DND-41 (cell line): ENCODE results near the gene RFXAP.
A peak's percentile ranks its signal among the peaks of the same experiment; 100 is the strongest.

ENCODE experiments used
- ATAC-seq: fragments of 200-7000 bp; cut with Tn5 transposase; 3 replicates; pipeline ENCODE4 v1.9.1; 2021; ENCODE audit warnings: low read depth; ENCODE audit not compliant: insufficient read depth
- DNase-seq: peaks from one replicate; pipeline ENCODE4 v3.0.0-alpha.2; 2020
- H2AFZ ChIP-seq: 2 replicates; pipeline ENCODE4 v1.6.0; 2012; ENCODE audit warnings: low read depth, low read length
- H3K27ac ChIP-seq: 2 replicates; pipeline ENCODE4 v1.5.1; 2012; ENCODE audit warnings: low read length, inconsistent platforms
- H3K27me3 ChIP-seq: fragments of 200-600 bp; sonication (generic); 2 replicates; pipeline ENCODE4 v1.6.0; 2012; ENCODE audit warnings: low read length, mild to moderate bottlenecking, inconsistent platforms; ENCODE audit not compliant: insufficient read depth, poor library complexity
- H3K36me3 ChIP-seq: 2 replicates; pipeline ENCODE4 v1.5.1; 2012; ENCODE audit warnings: low read length, inconsistent platforms; ENCODE audit not compliant: insufficient read depth
- H3K4me1 ChIP-seq: 2 replicates; pipeline ENCODE4 v1.5.1; 2012; ENCODE audit warnings: mild to moderate bottlenecking, low read length; ENCODE audit not compliant: insufficient read depth
- H3K4me2 ChIP-seq: 2 replicates; pipeline ENCODE4 v1.6.0; 2012; ENCODE audit warnings: mild to moderate bottlenecking, moderate library complexity, low read length, inconsistent platforms; ENCODE audit not compliant: insufficient read depth
- H3K4me3 ChIP-seq, 2 experiments: fragments of 200-600 bp in 1 of 2; shearing (Covaris generic) in 1 of 2; 2 replicates each; pipeline ENCODE4 v1.5.1; 2012 to 2016; ENCODE audit warnings: inconsistent platforms in 2 of 2, low read length in 2 of 2, mild to moderate bottlenecking in 2 of 2, low read depth in 1 of 2, moderate library complexity in 1 of 2
- H3K79me2 ChIP-seq: 2 replicates; pipeline ENCODE4 v1.6.0; 2012; ENCODE audit warnings: low read length, inconsistent platforms; ENCODE audit not compliant: insufficient read depth
- H3K9ac ChIP-seq: 2 replicates; pipeline ENCODE4 v1.6.0; 2012; ENCODE audit warnings: low read depth, mild to moderate bottlenecking, inconsistent platforms, low read length, moderate library complexity
- H3K9me3 ChIP-seq: 2 replicates; pipeline ENCODE4 v1.5.1; 2012; ENCODE audit warnings: low read length, moderate library complexity, mild to moderate bottlenecking, inconsistent platforms; ENCODE audit not compliant: insufficient read depth, severe bottlenecking
- H4K20me1 ChIP-seq: 2 replicates; pipeline ENCODE4 v1.6.0; 2012; ENCODE audit warnings: low read length; ENCODE audit not compliant: insufficient read depth
- CTCF ChIP-seq: IDR thresholded peaks from 2 replicates; pipeline ENCODE4 v1.5.1; 2012; ENCODE audit warnings: borderline replicate concordance, low read length, moderate library complexity, mild to moderate bottlenecking; ENCODE audit not compliant: poor library complexity, severe bottlenecking; ENCODE audit errors: extremely low read depth
- EZH2 ChIP-seq: IDR thresholded peaks from 3 replicates; pipeline ENCODE4 v1.6.1; 2012; ENCODE audit warnings: borderline replicate concordance, low read depth, mild to moderate bottlenecking, moderate library complexity, low read length, inconsistent platforms; ENCODE audit not compliant: severe bottlenecking

The RFXAP gene

GRCh38 chr13:36841391-36841790 is 22.4 kb downstream of the RFXAP start:
- ATAC-seq = no peak
- Histone ChIP-seq H3K4me3 (no peak overlapping the region), H3K4me2 (no peak overlapping the region), H3K9ac (no peak overlapping the region), H3K79me2 (no peaks in the 10 kb centered on the region), H3K27ac (no peak overlapping the region), H2AFZ (no peak overlapping the region), H4K20me1 (peaks cover 12% of the 10 kb centered on the region; the same call in 1 of the 2 replicates), H3K4me1 (no peaks in the 10 kb centered on the region), H3K36me3 (peaks cover 6% of the 10 kb centered on the region; the same call in 1 of the 2 replicates), H3K27me3 (no peaks in the 10 kb centered on the region), H3K9me3 (no peaks in the 10 kb centered on the region)
- DNase-seq = no peak
- TF ChIP-seq CTCF (peak; percentile 5), EZH2 (no peak)

GRCh38 chr13:36847606-36848005 is 28.6 kb downstream of the RFXAP start:
- no peak overlapping the region for H3K27ac ChIP-seq
- H2AFZ ChIP-seq = no peak overlapping the region
- DNase-seq = no peak

GRCh38 chr13:36848199-36848982 is 29.4 kb downstream of the RFXAP start:
- Histone ChIP-seq H3K9ac (no peak overlapping the region), H4K20me1 (peaks cover 4% of the 10 kb centered on the region; the same call in 1 of the 2 replicates), H3K27ac (no peak overlapping the region), H2AFZ (no peak overlapping the region), H3K4me1 (no peaks in the 10 kb centered on the region), H3K9me3 (no peaks in the 10 kb centered on the region), H3K79me2 (no peaks in the 10 kb centered on the region), H3K36me3 (peaks cover 3% of the 10 kb centered on the region; the same call in 1 of the 2 replicates), H3K27me3 (no peaks in the 10 kb centered on the region), H3K4me3 (no peak overlapping the region), H3K4me2 (no peak overlapping the region)
- ATAC-seq = peak; percentile 57
- TF ChIP-seq CTCF (peak; percentile 43), EZH2 (no peak)
- DNase-seq = no peak

More at GRCh38 chr13:36847606-36848005, 28.6 kb downstream of the RFXAP start:
- no peak for TF ChIP-seq CTCF
- TF ChIP-seq EZH2 = no peak
- no peaks in the 10 kb centered on the region for H3K4me1 ChIP-seq
- no peaks in the 10 kb centered on the region for H3K9me3 ChIP-seq
- no peak for ATAC-seq
- no peak overlapping the region for H3K9ac ChIP-seq
- H3K4me2 ChIP-seq = no peak overlapping the region
- H3K36me3 ChIP-seq = peaks cover 3% of the 10 kb centered on the region; the same call in 1 of the 2 replicates
- H3K79me2 ChIP-seq = no peaks in the 10 kb centered on the region
- no peaks in the 10 kb centered on the region for H3K27me3 ChIP-seq
- peaks cover 4% of the 10 kb centered on the region; the same call in 1 of the 2 replicates for H4K20me1 ChIP-seq
- H3K4me3 ChIP-seq = no peak overlapping the region
